GM18868 (cell line): ENCODE results near the gene TRIM34.
"Not testable (repeated sequence)": the region's sequence is repeated elsewhere in the genome, so short reads cannot be mapped to it uniquely, and the experiment has no call there.

ENCODE experiments used
- ATAC-seq: cut with Tn5 transposase; IDR thresholded peaks from one replicate; pipeline ENCODE4 v1.9.1; 2021; ENCODE audit warnings: mild to moderate bottlenecking, moderate library complexity; ENCODE audit not compliant: unreplicated experiment

TRIM34 gene

DNA sequence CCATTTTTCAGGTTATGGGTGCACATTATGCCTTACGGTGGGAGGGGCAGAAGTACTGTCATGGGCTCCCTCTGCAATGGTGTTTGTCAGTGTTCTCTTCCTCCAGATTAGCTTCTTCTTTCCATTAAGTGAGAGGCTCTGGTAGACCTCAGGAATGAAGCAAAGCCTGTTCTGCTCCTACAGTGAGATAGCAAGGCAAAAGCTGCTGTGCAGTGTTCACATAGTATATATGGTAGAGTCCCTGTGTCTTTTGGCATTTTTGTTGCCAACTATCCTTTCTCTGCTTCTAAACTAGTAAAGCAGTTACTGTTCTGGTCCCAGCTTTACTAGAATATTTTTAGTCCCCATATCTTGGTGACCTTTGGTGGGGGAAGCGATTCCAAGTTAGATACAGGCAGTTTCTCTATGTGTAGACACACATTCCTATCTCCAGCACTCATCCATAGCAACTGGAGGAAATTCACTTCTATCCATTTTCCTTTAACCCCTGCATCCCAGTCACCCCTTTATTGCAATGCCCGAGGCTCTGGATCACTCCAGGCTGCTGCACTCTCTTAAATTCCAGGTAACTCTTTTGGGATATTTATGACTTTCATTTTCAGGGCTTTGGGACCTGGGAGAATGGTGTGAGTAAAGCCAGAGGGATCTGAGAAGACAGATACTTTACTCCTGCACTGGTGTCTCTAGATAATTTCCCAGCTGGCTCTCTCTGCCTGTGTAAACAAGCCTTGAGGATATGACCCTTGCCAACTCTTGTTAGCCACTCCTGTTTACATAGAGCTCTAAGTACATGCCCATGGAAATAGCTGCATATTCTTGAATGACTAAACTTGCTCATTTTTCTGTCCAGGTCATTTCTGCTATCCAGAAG, 3.9 kb upstream of the TRIM34 start:
- no peak for ATAC-seq

DNA sequence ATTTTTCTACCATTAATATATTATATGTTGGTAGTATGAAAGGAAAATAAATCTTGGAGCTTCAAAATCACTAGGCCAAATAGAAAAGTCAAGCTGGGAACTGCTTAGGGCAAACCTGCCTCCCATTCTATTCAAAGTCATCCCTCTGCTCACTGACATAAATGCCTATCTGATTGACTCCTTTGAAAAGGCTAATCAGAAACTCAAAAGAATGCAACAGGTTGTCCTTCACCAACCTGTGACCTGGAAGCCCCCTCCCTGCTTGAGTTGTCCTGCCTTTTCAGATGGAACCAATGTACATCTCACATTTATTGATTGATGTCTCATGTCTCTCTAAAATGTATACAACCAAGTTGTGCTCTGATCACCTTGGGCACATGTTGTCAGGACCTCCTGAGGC, 3.2 kb upstream of the TRIM34 start:
- ATAC-seq = no peak

DNA sequence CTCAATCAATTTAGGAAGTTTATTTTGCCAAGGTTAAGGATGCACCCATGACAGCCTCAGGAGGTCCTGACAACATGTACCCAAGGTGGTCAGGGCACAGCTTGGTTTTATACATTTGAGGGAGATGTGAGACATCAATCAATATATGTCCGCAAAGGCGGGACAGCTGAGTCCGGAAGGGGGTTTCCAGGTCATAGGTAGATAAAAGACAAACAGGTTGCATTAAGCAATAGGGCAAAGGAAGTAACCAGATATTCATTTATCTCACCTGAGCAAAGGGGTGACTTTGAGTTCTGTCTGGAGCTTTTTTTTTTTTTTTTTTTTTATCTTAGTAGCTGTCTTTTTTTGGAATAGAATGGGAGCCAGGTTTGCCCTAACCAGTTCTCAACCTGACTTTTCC, 2.0 kb upstream of the TRIM34 start:
- ATAC-seq = no peak

DNA sequence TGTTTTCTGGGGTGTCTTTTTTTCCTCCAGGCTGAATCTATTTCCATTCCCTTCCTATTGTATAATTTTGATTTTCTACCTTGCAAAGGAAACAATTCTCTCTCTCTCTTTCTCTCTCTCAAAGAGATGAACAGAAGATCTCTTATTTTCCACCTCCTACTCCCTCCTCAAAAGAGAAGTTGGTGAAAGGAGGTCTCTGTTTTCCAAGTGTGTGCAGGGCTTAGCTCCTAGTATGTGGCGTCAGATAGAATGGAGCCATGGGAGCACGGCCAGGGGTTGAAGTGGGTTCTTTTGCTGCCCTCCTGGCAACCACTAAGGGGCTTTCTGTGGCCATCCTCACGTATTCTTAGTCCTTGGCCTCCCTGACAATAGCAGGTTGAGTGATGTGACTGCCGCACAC, 480 bp downstream of the TRIM34 start:
- no peak for ATAC-seq

DNA sequence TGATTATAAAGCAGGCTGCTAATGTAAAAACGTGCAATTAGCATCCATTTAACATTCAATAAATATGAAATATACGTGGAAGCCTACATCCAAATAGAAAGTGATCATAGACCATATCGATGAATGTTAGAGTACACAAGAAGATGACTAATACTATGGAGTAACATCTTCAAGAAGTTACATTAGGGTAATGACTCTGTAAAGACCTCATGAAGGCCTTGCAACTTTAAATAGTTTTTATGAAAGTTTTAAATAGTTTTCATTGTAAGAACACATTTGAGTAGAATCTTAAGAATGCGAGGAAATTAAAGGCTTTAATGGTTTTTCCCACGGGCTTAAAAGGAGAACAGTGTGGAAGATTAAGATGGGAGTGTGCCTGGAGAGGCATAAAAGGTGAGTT, 1.4 kb downstream of the TRIM34 start:
- ATAC-seq = no peak

DNA sequence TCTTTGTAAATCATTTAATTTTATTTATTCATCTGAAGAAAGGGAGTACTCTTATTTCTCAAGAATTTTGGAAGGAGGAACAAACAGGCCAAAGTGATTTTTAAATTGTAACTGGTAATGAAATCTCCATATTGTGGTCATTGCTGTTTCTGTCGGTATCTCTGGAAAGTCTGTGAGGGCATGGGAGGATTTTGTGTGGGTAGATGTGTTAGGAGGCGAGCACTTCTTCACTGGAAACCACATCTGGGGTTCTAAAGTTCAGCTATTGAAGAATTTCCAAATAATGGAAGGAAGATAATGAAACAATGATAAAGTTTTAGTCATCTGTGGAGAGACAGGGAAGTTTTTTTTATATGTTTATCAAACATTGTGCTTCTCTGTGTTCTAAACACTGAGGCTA, 6.6 kb downstream of the TRIM34 start:
- peak; percentile 18 for ATAC-seq

DNA sequence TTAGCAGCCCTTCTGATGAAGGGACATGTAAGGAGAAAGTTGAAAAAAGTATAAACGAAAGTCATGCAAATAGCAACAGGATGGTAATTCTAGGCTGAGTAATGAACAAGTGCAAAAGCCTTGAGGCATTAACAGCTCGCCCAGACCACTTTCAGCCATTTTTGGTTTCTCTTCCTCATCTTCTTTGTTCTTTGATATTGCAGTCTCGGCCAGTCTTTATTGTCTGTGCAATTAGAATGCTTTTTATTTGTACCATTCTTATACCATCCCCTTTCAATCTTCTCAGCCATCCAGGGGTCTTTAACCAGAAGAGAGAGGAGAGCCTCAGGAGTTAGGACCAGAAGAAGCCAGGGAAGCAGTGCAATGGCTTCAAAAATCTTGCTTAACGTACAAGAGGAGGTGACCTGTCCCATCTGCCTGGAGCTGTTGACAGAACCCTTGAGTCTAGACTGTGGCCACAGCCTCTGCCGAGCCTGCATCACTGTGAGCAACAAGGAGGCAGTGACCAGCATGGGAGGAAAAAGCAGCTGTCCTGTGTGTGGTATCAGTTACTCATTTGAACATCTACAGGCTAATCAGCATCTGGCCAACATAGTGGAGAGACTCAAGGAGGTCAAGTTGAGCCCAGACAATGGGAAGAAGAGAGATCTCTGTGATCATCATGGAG, 7.3 kb downstream of the TRIM34 start:
- peak; percentile 95 for ATAC-seq

DNA sequence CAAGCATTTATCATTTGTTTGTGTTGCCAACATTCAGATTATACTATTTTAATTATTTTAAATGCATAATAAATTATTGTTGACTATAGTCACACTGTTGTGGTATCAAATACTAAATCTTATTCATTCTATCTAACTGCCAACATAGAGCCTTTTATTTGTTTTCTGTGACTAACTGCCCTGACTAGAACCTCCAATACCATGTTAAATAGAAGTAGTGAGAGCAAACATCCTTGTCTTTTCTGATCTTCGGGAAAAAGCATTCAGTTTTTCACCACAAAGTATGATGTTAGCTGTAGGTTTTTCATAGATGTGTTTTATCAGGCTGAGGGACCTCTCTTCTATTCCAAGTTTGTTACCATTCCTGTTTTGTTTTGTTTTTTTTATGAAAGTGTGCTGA, 15.2 kb downstream of the TRIM34 start:
- no peak for ATAC-seq

DNA sequence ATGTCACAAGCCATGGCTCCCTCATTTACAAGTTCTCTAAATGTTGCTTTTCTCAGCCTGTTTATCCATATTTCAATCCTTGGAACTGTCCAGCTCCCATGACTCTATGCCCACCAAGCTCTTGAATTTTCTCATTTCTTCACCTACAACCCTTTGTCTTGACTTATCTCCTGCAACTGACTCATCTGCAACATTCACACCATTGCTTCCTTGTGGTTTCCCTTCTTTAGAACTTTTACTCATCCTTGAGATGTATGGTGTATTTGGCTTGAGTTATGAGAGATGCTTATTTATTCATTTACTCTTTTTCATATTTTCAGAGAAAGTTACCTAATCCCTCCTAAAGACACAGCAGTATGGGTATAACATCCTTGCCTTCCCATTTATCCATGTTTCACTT, 18.8 kb downstream of the TRIM34 start:
- no peak for ATAC-seq

DNA sequence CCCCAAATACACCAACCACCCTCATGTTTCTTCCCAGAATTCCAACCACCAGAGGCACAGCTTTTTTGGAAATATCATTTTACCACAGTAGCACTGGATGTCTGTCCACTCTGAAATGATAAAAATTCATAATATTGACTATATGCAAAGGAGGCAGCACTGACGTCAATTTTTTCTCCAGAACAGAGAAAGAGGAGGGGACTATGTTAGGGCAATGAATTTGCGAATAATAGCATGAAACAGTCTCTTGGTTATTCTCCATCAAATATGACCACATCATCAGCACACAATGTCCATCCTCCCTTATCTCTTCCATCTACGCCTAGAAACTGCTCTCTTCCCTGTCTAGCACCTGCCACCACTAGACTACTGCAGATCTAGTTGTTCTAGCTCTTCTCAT, 21.3 kb downstream of the TRIM34 start:
- no peak for ATAC-seq

DNA sequence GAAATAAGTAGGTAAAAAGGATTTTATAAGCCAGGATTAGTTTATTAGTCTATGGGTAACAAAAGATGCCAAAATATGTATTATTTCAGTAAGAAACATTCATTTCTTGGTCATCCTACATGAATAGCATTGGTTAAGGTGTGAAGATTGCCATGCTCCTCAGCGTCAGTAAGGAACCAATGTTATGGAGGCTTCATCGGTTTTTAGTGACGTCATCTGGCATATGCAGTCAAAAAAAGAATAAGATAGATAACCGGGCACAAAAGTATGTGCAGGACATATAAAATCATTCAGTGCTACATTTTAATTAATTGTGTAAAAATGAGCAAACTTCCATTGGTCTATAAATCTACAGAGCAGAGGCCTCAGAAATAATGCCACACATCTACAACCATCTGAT, 30.7 kb downstream of the TRIM34 start:
- ATAC-seq = no peak

DNA sequence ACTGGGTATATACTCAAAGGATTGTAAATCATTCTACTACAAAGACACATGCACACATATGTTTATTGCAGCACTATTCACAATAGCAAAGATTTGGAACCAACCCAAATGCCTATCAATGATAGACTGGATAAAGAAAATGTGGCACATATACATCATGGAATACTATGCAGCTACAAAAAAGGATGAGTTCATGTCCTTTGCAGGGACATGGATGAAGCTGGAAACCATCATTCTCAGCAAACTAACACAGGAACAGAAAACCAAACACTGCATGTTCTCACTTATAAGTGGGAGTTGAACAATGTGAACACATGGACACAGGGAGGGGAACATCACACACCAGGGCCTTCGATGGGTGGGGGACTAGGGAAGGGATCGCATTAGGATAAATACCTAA, 32.2 kb downstream of the TRIM34 start:
- not testable (repeated sequence) for ATAC-seq

DNA sequence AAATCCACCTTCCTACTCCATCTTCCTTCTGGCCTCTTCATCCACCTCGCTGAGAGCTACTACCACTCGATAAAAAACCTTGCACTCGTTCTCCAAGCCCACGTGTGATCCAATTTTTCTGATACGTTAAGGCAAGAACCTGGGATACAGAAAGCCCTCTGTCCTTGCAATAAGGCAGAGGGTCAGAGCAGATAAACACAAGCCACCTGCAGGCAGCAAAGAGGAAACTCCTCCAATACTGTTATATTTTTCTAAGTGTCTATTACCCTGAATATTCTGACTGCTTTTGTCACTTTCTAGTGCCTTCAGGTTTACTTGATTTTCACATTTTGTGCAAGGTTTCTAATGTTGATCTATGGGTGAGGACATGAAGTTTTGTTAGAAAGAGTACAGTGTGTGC, 33.5 kb downstream of the TRIM34 start:
- no peak for ATAC-seq

DNA sequence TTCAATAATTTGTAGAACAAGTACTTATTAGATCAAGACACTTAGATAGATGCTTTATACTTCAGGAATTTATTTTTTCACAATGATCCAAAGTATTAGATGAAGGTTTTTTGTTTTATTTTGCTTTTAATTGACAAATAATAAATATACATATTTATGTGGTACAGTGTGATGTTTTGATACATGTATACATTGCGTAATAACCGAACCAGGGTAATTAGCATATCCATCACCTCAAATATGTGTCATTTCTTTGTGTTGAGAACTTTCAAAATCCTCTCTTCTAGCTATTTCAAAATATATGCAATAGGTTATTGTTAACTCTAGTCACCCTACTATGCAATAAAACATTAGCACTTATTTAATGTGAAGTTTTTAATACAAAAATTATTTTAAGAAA, 38.7 kb downstream of the TRIM34 start:
- no peak for ATAC-seq

DNA sequence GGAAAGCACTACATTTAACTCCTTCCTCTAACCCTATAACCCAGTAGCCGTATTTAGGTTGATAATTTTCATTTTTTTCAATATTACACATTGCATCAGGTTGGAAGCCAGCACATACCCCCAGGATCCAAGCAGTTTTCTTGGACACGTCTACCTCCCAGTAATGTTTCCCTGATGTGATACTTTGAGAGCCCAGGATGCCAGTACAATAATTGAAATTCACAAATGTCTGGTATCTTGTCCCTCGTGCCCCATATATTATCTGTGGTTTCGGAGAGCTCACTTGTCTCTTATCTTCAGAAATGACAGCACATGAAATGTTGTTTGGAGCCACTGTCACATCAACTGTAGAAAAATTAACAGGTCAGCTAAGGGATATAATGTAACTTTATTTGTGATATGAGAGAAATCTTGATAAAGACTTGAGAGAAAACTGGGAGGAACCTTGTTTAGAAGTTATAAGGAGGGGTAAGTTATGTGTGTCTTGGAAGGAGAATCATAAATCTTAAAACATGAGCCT, 40.3 kb downstream of the TRIM34 start:
- no peak for ATAC-seq

DNA sequence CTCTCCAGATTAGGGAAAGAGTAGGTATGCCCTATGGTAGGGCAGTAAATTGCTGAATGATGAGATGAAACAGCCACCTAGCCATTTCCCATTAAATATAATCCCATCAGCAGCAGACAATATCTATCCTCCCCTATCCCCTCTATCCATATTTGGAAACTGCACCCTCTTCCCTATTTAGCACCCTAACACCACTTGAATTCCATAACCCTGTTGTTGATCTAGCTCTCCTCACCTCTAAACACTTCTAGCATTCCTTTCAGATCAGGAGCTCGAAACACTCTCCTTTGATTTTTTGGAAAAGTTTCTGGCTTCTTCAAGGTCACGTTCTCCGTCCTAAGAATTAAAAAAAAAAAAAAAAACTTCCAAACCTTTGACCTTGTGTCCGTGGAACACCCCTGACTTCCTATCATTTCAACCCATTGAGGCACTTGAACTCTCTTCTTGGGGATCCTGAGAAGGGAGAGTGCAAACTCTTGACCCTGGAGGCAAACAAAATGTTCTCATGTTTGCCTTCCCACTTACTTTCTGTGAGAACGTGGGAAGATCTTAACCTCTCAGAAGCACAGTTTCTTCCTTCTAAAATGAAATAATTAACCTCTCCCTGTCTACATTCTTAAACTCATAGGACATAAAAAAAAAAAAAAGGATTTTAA, 41.1 kb downstream of the TRIM34 start:
- no peak for ATAC-seq

DNA sequence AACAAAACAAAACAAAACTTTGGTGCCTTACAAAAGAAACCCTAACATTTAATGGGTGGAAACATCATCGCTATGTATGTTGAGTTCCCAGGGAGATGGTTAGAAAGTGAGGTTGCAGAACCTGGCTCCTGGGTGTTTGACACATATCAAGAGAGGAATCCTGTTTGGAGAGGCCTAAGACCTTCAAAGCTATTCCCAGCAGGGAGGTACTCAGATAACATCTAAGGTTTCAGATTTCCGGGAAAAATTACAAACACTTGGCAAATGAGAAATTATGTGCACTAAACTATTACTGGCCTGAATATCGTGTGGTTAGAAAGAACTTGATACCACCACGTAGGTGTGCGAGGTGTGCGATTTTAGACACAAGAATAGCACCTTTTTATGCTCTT, 41.6 kb downstream of the TRIM34 start:
- no peak for ATAC-seq

DNA sequence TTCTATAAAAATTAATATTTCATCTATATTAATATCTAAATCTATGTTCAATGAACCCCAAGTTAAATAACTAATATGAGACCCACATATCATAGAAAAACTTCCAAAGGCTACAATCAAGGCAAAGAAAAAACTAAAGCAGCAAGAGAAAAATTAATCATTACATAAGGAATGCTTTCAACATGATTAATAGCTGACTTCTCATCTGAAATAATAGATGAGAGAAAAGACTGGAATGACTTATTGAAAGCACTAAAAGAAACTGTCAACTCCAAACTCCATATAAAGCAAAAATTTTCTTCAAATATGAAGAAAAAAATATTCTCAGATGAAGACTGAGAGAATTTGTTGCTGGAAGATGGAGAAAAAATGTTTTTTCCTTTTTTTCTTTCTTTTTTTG, 47.0 kb downstream of the TRIM34 start:
- no peak for ATAC-seq

DNA sequence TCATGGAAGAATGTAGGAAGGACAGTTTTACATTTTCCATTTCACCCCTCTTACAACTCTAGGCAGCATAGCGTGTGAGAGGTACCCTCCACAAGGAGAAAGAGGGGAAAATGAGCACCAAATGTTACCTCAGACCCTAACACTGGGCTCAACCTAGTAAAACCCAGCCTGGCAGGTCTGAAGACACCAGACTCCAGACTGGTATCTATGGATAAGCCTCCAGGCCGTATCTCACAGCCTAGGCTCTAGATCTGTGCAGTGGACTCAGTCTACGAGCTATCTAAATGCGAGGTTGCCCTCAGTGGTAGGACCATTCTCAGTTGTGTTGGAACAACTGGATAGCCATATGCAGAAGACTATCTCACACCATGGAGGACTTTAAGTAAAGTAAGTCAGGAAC, 49.6 kb downstream of the TRIM34 start:
- ATAC-seq = no peak

DNA sequence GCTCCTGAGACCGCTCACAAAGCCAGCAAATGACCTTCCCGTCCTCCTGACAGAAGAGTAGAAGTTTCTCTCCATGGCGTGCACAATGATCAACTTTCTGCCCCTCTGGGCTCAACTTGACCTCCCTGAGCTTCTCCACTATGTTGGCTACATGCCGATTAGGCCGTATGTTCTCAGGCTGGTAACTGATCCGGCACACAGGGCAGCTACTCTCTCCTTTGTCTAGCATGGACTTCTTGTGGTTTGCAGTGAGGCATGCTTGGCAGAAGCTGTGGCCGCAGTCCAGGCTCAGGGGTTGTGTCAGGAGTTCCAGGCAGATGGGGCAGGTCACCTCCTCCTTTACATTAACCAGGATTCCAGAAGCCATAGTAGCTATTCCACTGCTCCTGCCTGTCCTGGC, 55.0 kb downstream of the TRIM34 start:
- ATAC-seq = no peak

DNA sequence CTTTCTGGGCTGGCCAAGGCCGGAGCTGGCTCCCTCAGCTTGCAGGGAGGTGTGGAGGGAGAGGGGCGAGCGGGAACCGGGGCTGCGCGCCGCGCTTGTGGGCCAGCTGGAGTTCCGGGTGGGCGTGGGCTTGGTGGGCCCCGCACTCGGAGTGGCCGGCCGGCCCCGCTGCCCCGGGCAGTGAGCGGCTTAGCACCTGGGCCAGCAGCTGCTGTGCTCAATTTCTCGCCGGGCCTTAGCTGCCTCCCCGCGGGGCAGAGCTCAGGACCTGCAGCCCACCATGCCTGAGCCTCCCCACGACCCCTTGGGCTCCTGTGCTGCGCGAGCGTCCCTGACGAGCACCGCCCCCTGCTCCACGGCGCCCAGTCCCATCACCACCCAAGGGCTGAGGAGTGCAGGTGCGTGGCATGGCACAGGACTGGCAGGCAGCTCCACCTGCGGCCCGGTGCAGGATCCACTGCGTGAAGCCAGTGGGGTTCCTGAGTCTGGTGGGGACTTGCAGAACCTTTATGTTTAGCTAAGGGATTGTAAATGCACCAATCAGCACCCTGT, 58.2 kb downstream of the TRIM34 start:
- not testable (repeated sequence) for ATAC-seq
